Measurements from ENCODE around the gene PXMP2.

PXMP2 gene

DNA sequence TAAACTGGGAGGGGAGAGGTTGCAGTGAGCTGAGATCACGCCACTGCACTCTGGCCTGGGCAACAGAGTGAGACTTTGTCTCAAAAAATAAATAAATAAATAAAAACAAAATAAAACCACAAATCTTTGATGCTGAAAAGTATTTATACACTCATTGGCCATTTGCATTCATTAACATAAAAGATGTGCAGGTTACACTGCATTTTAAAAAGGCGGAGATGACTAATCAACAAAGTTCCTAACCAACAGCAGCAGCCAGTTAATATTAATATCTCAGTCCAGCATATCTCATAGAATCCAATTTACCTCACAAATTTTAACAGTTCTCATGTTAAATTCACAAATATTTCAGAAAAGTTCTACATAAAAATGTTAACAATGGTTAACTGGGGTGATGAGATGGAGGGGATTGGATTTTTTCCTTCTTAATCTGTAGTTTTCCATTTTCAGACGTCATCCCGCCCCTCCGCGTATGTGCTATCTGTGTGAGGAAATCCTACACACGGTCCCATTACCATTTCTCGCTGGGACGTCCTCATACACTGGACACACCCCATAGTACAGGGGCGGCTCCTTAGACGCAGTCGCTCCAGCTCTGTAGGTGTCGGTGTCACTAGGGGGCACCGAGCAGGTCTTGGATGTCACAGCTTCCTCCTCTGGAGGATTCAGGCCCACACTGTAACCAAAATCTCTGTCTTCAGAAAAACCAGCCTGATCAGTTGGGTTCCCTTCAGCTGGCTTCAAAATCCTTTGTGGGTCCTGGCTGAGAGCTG, 67.0 kb downstream of the PXMP2 start:
- H3K9ac ChIP-seq (ENCODE audit: low read length) = no peak overlapping the region
- no peaks in the 10 kb centered on the region for H3K4me1 ChIP-seq (ENCODE audit: control insufficient read depth, insufficient read depth, low read length)
- H3K27ac ChIP-seq (ENCODE audit: low read depth, low read length) = no peak overlapping the region
- H3K4me3 ChIP-seq (ENCODE audit: low read length) = no peak overlapping the region
- no peaks in the 10 kb centered on the region for H3K27me3 ChIP-seq (ENCODE audit: control insufficient read depth, insufficient read depth, low read length)
- peaks cover 26% of the 10 kb centered on the region for H3K36me3 ChIP-seq (ENCODE audit: control insufficient read depth, insufficient read depth, low read length)
